GM12878 (cell line): ENCODE measurements around the gene KIN.

Experiments
- BRCA1 ChIP-seq: IDR thresholded peaks from 2 replicates; pipeline ENCODE4 v1.6.1; 2011; ENCODE audit warnings: low read depth, low read length, improper control_type of control experiment
- HDAC2 ChIP-seq: fragments of 200-600 bp; sonication (generic); IDR thresholded peaks from 2 replicates; pipeline ENCODE4 v1.6.1; 2017
- MTA2 ChIP-seq: fragments of 450-650 bp; IDR thresholded peaks from 2 replicates; pipeline ENCODE4 v1.6.1; 2016; ENCODE audit warnings: low read depth, mild to moderate bottlenecking, moderate library complexity
- POLR2A ChIP-seq: IDR thresholded peaks from 2 replicates; pipeline ENCODE4 v1.6.1; 2011; ENCODE audit warnings: low read depth, mild to moderate bottlenecking, low read length
- SUZ12 ChIP-seq: fragments of 200-600 bp; sonication (generic); IDR thresholded peaks from one replicate; pipeline ENCODE4 v1.6.1; 2018; ENCODE audit warnings: antibody characterized with exemption, mild to moderate bottlenecking; ENCODE audit not compliant: unreplicated experiment
- USF2 ChIP-seq: IDR thresholded peaks from 2 replicates; pipeline ENCODE4 v1.6.1; 2011; ENCODE audit warnings: low read depth, low read length, improper control_type of control experiment, borderline replicate concordance
- ZNF24 ChIP-seq: fragments of 450-650 bp; IDR thresholded peaks from 2 replicates; pipeline ENCODE4 v1.6.1; 2017; ENCODE audit warnings: antibody characterized with exemption, mild to moderate bottlenecking

GRCh38 chr10:7705341-7705740, 82.5 kb downstream of the KIN start:
- no peak for TF ChIP-seq BRCA1
- TF ChIP-seq MTA2: no peak
- TF ChIP-seq POLR2A: no peak
- no peak for TF ChIP-seq USF2
- TF ChIP-seq HDAC2: no peak
- TF ChIP-seq ZNF24: no peak
- no peak for TF ChIP-seq SUZ12
